GM21576 (cell line): ENCODE measurements around the gene JMJD8.
"Not testable (repeated sequence)": the region's sequence is repeated elsewhere in the genome, so short reads cannot be mapped to it uniquely, and the experiment has no call there.

ENCODE experiments used
- ATAC-seq: cut with Tn5 transposase; IDR thresholded peaks from one replicate; pipeline ENCODE4 v1.9.1; 2021; ENCODE audit warnings: mild to moderate bottlenecking, moderate library complexity; ENCODE audit not compliant: unreplicated experiment

JMJD8 gene

DNA sequence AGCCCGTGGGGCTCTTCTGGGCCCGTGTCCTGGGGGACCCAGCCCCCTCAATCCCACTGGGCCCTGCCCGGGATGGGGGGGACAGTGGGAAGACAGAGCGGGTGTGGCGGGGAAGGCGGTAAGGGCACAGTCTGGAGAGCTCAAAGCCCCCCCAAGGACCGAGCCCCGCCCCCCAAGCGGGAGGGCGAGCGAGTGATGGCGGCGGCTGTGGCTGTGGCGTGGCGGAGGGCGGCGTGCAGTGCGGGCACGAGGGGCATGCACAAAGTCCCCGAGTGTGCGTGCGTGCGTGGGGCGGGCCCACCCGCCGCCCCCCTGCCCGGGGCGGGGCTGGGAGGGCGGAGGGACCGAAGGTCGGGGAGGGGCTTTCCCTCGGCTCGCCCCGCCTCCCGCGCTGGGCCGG is 9.6 kb upstream of the JMJD8 start:
- ATAC-seq: no peak

GRCh38 chr16:693364-693763 is 9.2 kb upstream of the JMJD8 start:
- no peak for ATAC-seq

- no peak for ATAC-seq
Observed at GRCh38 chr16:692356-693108, 8.4 kb upstream of the JMJD8 start.

GRCh38 chr16:691242-691641 is 7.1 kb upstream of the JMJD8 start:
- not testable (repeated sequence) for ATAC-seq

DNA sequence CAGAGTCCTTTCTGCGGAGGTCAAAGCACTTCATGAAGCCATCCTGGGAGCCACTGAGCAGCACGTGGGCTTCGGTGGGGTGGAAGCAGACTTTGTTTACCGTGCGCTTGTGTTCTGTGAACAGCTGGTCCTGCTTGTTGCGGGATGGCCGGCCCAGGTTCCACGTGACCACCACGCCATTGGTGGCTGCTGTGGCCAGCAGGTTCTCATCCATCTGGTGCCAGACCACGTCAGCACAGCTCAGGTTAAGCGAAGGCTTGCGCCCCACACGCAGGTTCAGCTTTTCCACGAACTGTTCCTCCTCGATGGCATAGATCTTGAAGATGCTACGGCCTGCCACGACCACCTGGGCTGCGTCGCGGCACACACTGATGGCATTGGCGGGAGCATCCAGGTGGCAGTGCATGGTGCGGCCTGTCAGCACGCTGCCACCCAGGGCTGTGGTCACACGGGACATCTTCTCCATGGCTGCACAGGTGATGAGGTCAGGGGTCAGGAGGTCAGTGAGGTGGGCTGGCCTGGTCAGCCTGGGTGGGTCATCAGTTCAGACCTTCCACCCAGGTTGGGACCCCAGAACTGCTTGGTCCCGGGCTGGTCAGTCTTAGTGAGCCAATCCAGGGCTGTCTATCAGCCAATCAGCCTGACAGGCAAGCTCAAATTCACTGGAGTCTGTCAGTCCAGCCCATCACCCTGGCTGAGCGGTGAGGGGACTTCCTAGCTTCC is 5.2 kb upstream of the JMJD8 start:
- ATAC-seq: no peak

DNA sequence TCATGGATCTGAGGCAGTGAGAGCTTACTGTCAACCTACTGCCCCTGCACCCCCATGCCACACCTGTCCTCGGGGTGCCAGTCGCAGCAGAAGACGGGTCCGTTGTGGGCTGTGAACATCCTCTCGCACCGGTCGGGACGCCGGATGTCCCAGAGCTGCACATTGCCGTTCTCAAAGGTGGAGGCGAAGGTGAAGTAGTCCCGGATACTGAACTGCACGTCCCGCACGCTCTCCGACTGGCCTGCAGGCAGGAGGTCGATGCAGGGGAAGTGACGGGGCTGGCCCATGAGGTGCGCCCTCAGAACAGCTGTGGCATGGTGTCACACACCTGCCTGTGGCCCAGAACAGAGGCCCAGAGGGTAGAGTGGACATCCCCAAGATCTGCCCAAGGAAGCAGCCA is 3.4 kb upstream of the JMJD8 start:
- ATAC-seq: no peak

DNA sequence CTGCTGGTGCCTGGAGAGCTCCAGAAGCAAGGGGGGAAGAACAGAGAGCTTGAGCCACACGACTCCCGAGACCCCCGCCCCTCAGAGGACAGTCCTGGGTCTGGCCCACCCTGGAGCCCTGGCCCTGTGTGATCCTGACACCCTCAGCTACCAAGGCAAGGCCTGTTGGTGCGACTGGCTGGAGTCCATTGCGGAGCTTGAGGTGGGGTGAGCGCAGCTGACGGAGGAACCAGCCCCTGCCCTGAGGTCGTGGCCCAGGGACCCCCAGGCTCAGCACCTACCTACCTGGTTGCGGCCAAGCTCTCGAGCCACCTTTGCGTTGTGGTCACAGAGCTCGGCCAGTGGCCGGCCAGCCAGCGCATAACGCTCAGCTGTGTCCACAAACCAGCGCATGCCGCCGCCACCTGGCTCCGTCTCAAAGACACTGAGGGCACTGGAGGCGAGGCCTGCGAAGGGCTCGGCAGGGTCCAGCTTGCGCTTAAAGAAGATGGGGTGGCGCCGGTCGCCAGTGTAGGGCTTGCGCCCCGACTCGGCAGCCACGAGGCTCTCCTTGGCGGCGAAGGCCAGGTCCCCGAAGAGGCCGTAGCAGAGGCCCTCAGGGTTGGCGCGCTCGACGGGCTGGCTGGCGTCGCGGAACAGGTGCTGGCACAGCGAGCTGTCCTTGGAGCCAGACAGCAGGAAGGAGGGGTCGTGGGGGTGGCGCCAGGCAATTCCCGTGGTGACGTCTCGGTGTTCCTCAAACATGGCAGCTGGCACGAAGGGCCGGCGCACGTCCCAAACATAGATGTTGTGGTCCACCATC is 2.5 kb upstream of the JMJD8 start:
- no peak for ATAC-seq

GRCh38 chr16:685967-686366 is 1.8 kb upstream of the JMJD8 start:
- ATAC-seq: no peak

DNA sequence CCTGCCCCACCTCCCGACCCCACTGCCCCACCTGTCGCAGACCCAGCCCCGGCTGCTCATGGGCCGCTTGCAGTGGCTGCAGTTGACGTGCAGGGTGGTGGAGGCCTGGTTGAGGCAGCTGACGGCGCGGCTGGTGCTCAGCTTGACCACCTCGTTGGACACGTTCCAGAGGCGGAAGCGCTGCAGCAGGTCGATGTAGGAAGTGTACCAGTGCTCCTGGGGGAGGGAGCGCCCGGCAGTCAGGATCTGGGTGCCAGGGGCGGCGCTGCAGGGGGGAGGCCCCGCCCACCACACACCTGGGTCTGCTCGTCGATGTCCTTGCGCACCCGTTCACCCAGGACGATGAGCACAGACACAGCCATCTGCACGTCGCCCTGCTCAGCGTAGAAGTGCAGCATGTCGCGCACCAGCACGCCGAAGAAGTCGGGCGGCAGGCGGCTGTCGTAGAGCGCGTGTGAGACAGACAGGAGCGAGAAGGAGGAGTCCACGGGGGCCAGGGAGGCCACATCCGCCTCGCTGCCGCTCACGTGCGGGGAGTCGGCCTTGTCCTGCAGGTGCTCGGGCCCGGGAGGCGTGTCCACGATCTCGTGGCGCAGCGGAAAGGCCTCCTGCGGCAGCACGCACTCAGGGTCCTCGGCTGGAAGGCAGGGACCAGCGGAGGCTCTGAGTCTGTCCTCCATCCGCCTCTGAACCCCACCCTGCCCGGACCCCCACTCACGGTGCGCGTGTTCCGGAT is 995 bp upstream of the JMJD8 start:
- ATAC-seq: no peak

GRCh38 chr16:683396-684070 is 601 bp downstream of the JMJD8 start:
- ATAC-seq: no peak

GRCh38 chr16:682493-683395 is 1.4 kb downstream of the JMJD8 start:
- no peak for ATAC-seq

DNA sequence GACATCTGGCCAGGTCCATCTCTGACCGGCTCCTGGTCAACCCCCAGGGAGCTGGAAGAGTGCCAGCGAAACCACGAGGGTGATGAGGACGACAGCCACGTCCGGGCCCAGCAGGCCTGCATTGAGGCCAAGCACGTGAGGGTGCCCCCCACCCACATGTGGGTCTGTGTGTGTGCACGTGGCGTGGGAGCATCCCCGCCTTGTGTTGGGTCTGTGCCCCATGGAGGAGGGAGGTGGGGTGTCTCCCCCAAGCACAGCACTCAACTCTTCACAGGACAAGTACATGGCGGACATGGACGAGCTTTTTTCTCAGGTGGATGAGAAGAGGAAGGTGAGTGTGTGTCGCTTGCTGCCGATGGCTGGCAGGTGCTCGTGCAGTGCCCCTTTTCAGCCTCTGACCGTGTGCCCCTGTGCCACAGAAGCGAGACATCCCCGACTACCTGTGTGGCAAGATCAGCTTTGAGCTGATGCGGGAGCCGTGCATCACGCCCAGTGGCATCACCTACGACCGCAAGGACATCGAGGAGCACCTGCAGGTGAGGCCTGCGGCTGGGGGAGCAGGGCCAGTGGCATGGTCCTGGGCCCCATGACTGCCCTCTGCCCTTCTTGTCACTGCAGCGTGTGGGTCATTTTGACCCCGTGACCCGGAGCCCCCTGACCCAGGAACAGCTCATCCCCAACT is 2.2 kb downstream of the JMJD8 start:
- ATAC-seq: no peak

GRCh38 chr16:680967-681745 is 3.0 kb downstream of the JMJD8 start:
- no peak for ATAC-seq

GRCh38 chr16:680625-680945 is 3.5 kb downstream of the JMJD8 start:
- ATAC-seq: no peak

GRCh38 chr16:679814-680624 is 4.1 kb downstream of the JMJD8 start, which contains the start of gene STUB1:
TSS of gene STUB1 (plus strand) at chr16:680410. CDS start at chr16:680526, 116 bp downstream.
- peak; percentile 33 for ATAC-seq

- no peak for ATAC-seq
Observed at GRCh38 chr16:678858-679813, 5.0 kb downstream of the JMJD8 start.
